Measurements from ENCODE around the gene OR51E2.

GRCh38 chr11:4665424-4665823 lies 32.2 kb downstream of the OR51E2 start:
- TF ChIP-seq CTCF (IDR thresholded peaks at IDR 0.05) (no peak), EZH2 (IDR thresholded peaks at IDR 0.05; ENCODE audit: borderline replicate concordance, insufficient read depth, low read depth, low read length, poor library complexity, severe bottlenecking) (no peak)
